Right lobe of liver (tissue), 4 donors: ENCODE data around the gene TBCK.

Source experiments
- CTCF ChIP-seq, 4 donors: fragments of 200-600 bp in 3 of 4; fragments of 450-650 bp in 1 of 4; IDR thresholded peaks; one replicate each; pipeline versions ENCODE4 v1.5.1 to v1.8.0; 2016 to 2022; ENCODE audit warnings: antibody characterized with exemption in 4 of 4, mild to moderate bottlenecking in 2 of 4
- POLR2A ChIP-seq: fragments of 450-650 bp; IDR thresholded peaks from one replicate; pipeline ENCODE4 v1.6.1; 2017; ENCODE audit warnings: antibody characterized with exemption, mild to moderate bottlenecking
- donor health status: DM: no; HTN: no; CAD: no.
- donor health status: DM: no; HTN: no; CAD: no.
- donor health status: DM: no; HTN: yes; CAD: no.

- TF ChIP-seq CTCF (IDR thresholded peaks at IDR 0.05) (no peak), POLR2A (no peak)
These were observed 323.2 kb downstream of the TBCK start for GRCh38 chr4:105992641-105993305.
